Transverse colon (tissue), 3 donors: ENCODE measurements around the gene KRT38.

Source experiments
- POLR2A ChIP-seq: fragments of 450-650 bp; IDR thresholded peaks from one replicate; pipeline ENCODE4 v1.6.1; 2016; ENCODE audit warnings: antibody characterized with exemption, mild to moderate bottlenecking, moderate library complexity
- TF ChIP-seq, protein P1 (sequence below), 5 experiments: fragments of 200-600 bp in 3 of 5; fragments of 450-650 bp in 2 of 5; sonication (generic) in 3 of 5; IDR thresholded peaks; 1 replicate in 2 of 5; 2 replicates in 3 of 5; pipeline ENCODE4 v1.5.1; 2016 to 2017; ENCODE audit warnings: antibody characterized with exemption in 5 of 5, inconsistent platforms in 3 of 5, mild to moderate bottlenecking in 2 of 5, moderate library complexity in 1 of 5

DNA sequence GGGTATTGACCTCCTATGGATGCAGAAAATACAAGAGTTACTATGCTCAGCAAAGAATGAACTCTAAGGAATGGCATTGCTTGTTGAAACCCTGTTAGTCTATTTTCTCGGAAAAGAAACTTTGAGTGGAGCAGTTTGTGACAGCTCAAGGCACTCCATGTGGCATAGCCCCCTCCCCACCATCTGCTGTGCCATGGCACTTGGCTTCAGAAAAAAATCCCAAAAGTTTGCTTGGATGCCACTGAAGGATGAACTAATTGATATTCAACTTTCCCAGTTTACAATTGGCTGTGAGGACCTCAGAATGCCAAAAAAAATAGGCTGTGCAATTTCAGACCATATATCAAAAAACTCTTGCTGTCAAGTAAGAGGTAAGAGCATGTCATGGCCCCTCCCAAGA lies 45.2 kb downstream of the KRT38 start:
- TF ChIP-seq POLR2A = no peak
- TF ChIP-seq, protein P1, sequence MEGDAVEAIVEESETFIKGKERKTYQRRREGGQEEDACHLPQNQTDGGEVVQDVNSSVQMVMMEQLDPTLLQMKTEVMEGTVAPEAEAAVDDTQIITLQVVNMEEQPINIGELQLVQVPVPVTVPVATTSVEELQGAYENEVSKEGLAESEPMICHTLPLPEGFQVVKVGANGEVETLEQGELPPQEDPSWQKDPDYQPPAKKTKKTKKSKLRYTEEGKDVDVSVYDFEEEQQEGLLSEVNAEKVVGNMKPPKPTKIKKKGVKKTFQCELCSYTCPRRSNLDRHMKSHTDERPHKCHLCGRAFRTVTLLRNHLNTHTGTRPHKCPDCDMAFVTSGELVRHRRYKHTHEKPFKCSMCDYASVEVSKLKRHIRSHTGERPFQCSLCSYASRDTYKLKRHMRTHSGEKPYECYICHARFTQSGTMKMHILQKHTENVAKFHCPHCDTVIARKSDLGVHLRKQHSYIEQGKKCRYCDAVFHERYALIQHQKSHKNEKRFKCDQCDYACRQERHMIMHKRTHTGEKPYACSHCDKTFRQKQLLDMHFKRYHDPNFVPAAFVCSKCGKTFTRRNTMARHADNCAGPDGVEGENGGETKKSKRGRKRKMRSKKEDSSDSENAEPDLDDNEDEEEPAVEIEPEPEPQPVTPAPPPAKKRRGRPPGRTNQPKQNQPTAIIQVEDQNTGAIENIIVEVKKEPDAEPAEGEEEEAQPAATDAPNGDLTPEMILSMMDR (IDR thresholded peaks at IDR 0.05) = no peak
